Smooth muscle cell (in vitro differentiated cells): Measurements from ENCODE around the gene NEURL1. TPM values are rescaled to one million over a fixed set of nuclear protein-coding genes. Genes with fewer than 3 reads are reported as not detected.

Experiments
- DNase-seq: peaks from one replicate; lab custom pipeline; 2025; ENCODE audit not compliant: unreplicated experiment; lab: John Stamatoyannopoulos, UW
- H2AFZ ChIP-seq: fragments of 200-600 bp; sonication (generic); 2 replicates; pipeline ENCODE4 v1.6.0; 2016; ENCODE audit warnings: antibody characterized with exemption, low read depth, mild to moderate bottlenecking
- H3F3A ChIP-seq: fragments of 200-600 bp; sonication (generic); 2 replicates; pipeline ENCODE4 v1.6.0; 2017; ENCODE audit warnings: antibody characterized with exemption, low read depth
- H3K27ac ChIP-seq: fragments of 200-600 bp; sonication (generic); 2 replicates; pipeline ENCODE4 v1.5.1; 2016; ENCODE audit warnings: low read depth, mild to moderate bottlenecking
- H3K27me3 ChIP-seq: fragments of 200-600 bp; sonication (generic); 2 replicates; pipeline ENCODE4 v1.6.1; 2016; ENCODE audit warnings: low read depth, mild to moderate bottlenecking
- H3K36me3 ChIP-seq: fragments of 200-600 bp; sonication (generic); 2 replicates; pipeline ENCODE4 v1.5.1; 2016; ENCODE audit warnings: low read depth
- H3K4me1 ChIP-seq: fragments of 200-600 bp; sonication (generic); 2 replicates; pipeline ENCODE4 v1.5.1; 2016; ENCODE audit warnings: low read depth
- H3K4me2 ChIP-seq: fragments of 200-600 bp; sonication (generic); 2 replicates; pipeline ENCODE4 v1.6.0; 2016; ENCODE audit warnings: mild to moderate bottlenecking
- H3K4me3 ChIP-seq: fragments of 200-600 bp; sonication (generic); 2 replicates; pipeline ENCODE4 v1.5.1; 2016; ENCODE audit warnings: mild to moderate bottlenecking
- H3K79me2 ChIP-seq: fragments of 200-600 bp; sonication (generic); 2 replicates; pipeline ENCODE4 v1.6.0; 2016; ENCODE audit warnings: low read depth, mild to moderate bottlenecking
- H3K9ac ChIP-seq: fragments of 200-600 bp; sonication (generic); 2 replicates; pipeline ENCODE4 v1.6.0; 2016; ENCODE audit warnings: low read depth
- H3K9me3 ChIP-seq: fragments of 200-600 bp; sonication (generic); replicated peaks from 2 replicates; pipeline ENCODE4 v1.5.1; 2016; ENCODE audit warnings: low read depth
- H4K20me1 ChIP-seq: fragments of 200-600 bp; sonication (generic); 2 replicates; pipeline ENCODE4 v1.6.0; 2016; ENCODE audit warnings: low read depth
- WGBS: methylation state at CpG from one replicate; pipeline ENCODE4 v1.1.7; 2016; ENCODE audit warnings: low lambda C conversion rate; 5-methylcytosine and 5-hydroxymethylcytosine counted together
- polyA plus RNA-seq: library from polyadenylated mRNA; unstranded; fragments of >200 nt; fragmentation: Nextera tagmentation; extraction: Ambion mirVana; gene quantifications from 2 replicates; pipeline ENCODE4 v1.2.1, GENCODE V29; 2016
- total RNA-seq: library from RNA; depleted of rRNA; stranded (reverse); fragments of >200 nt; gene quantifications from 2 replicates; pipeline ENCODE4 v1.2.3, GENCODE V29; 2014
- TF ChIP-seq, protein P1 (sequence below): fragments of 200-600 bp; sonication (generic); IDR thresholded peaks from 2 replicates; pipeline ENCODE4 v1.5.1; 2017; ENCODE audit warnings: borderline replicate concordance, mild to moderate bottlenecking, antibody characterized with exemption; ENCODE audit not compliant: insufficient read depth, poor library complexity, severe bottlenecking

NEURL1 gene
- total and polyA plus RNA-seq, 2 experiments from 2014 or later = 0.04 to 0.91 TPM

DNA sequence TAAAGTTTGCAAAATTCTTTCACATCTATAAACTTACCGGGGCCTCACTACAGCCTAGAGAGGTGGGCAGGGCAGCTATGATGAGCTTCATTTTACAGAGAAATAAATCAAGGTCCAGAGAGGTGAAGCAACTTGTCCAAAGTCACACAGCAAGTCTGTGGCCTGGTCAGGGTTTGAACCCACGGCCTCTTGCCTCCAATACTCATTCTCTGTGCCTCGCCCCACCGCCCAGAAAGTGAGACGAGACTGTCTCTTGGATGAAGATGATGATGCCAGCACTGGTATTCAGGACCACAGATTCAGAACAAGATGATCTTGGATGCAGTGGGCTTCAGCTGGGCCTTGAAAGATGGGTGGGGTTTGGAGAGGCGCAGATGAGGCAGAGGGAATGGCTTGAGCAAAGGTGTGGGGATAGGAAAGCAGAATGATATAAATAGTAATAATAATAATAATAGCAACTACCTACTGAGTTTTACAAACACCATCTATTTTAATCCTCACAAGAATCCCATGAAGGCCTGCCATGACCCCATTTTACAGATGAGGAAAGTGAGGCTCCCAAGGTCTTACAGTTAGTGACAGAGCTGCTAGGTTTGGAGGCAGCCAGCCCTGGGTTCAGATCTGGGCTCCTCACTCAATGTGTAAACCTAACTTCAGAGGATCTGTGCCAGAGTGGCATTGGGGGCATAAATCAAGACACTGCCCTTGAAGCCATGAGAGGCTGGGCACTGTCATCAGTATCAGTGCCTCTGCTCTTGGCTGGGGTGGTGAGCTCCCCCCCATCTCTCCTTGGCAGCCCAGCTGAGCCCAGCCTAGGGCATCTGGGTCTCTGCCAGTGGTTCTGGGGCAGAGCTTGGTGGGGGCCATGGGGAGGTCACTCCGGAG, 70.0 kb downstream of the NEURL1 start:
- Histone ChIP-seq H3K36me3 (no peaks in the 10 kb centered on the region), H3K9me3 (no peaks in the 10 kb centered on the region), H3F3A (no peaks in the 10 kb centered on the region), H2AFZ (no peak overlapping the region), H3K79me2 (no peaks in the 10 kb centered on the region), H3K4me3 (no peak overlapping the region), H3K27ac (no peak overlapping the region), H3K4me1 (no peaks in the 10 kb centered on the region), H3K4me2 (no peak overlapping the region), H3K27me3 (peaks cover 22% of the 10 kb centered on the region), H4K20me1 (no peaks in the 10 kb centered on the region), H3K9ac (no peak overlapping the region)
- TF ChIP-seq, protein P1, sequence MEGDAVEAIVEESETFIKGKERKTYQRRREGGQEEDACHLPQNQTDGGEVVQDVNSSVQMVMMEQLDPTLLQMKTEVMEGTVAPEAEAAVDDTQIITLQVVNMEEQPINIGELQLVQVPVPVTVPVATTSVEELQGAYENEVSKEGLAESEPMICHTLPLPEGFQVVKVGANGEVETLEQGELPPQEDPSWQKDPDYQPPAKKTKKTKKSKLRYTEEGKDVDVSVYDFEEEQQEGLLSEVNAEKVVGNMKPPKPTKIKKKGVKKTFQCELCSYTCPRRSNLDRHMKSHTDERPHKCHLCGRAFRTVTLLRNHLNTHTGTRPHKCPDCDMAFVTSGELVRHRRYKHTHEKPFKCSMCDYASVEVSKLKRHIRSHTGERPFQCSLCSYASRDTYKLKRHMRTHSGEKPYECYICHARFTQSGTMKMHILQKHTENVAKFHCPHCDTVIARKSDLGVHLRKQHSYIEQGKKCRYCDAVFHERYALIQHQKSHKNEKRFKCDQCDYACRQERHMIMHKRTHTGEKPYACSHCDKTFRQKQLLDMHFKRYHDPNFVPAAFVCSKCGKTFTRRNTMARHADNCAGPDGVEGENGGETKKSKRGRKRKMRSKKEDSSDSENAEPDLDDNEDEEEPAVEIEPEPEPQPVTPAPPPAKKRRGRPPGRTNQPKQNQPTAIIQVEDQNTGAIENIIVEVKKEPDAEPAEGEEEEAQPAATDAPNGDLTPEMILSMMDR = peak; percentile 3
- WGBS = 91% methylated on average over 7 of the region's 7 CpGs
- no peak for DNase-seq

DNA sequence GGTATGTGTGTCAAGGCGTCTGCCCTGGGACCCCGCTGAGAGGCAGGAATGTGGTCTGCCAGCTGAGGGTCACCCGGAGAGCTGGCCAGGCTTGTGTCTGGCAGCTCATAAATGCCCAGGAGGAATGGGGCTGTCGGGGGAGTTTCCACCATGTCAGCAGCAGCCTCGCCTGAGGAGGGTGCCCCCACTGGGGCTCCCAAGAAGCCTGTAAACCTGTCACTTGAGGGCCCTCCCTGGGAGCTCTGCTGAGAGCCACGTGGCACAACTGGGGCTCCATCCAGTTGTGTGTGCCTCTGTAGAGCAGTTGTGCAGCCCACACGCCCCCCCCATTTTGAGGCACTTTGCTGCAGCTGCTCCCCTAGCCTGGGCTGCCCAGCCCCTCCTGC, 70.6 kb downstream of the NEURL1 start:
- no peaks in the 10 kb centered on the region for H4K20me1 ChIP-seq
- TF ChIP-seq, protein P1 = no peak
- no peak overlapping the region for H3K27ac ChIP-seq
- no peaks in the 10 kb centered on the region for H3F3A ChIP-seq
- no peak overlapping the region for H2AFZ ChIP-seq
- H3K79me2 ChIP-seq = no peaks in the 10 kb centered on the region
- peaks cover 22% of the 10 kb centered on the region for H3K27me3 ChIP-seq
- no peak overlapping the region for H3K9ac ChIP-seq
- no peak overlapping the region for H3K4me2 ChIP-seq
- H3K36me3 ChIP-seq = no peaks in the 10 kb centered on the region
- H3K9me3 ChIP-seq = no peaks in the 10 kb centered on the region
- WGBS = 55% methylated on average over 6 of the region's 7 CpGs
- no peaks in the 10 kb centered on the region for H3K4me1 ChIP-seq
- no peak overlapping the region for H3K4me3 ChIP-seq
- DNase-seq = no peak

DNA sequence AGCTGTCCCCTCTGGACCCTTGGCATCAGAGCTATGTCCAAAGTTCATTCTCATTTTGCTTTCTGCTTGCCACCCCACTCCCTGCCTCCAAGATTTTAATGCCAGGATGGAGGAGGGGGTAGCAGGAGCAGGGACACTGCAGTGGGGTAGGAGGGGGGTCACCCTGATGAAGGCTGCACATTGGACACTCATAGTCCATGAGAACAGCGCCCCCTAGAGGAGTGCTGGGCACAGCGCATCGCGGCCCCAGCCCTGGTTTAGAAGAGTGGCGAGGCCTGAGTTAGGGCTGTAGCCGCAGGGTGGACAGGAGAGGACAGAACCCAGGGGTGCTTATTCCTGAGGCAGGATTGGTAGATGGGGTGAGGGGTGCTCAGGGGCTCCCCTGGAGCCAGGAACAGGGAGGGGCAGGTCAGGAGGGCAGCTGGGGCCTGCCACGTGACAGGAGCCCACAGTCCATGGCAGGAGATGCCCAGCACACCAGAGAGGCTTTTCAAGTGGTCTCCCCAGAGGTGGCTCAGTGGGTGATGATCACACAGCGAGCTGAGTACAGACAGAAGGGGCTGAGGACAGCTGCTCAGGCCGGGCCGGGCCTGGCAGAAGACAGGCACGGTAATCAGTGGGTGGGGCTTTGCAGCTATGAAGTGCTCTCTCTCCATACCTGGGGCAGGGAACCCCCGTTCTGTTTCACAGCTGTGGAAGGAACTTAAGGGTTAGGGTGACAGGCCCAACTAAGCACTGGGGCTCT, 71.4 kb downstream of the NEURL1 start:
- Histone ChIP-seq H3K9me3 (no peaks in the 10 kb centered on the region), H3K36me3 (no peaks in the 10 kb centered on the region), H3K4me2 (no peak overlapping the region), H3K9ac (no peak overlapping the region), H2AFZ (no peak overlapping the region), H3K4me3 (no peak overlapping the region), H3K27ac (no peak overlapping the region), H3K27me3 (peaks cover 18% of the 10 kb centered on the region), H4K20me1 (no peaks in the 10 kb centered on the region), H3F3A (no peaks in the 10 kb centered on the region), H3K4me1 (no peaks in the 10 kb centered on the region), H3K79me2 (no peaks in the 10 kb centered on the region)
- TF ChIP-seq, protein P1 = peak; percentile 80
- no peak for DNase-seq
- 52% methylated on average over 12 of the region's 12 CpGs for WGBS
